NCI-H446 (cell line): ENCODE results near the gene SNAPC1.
"Not testable (repeated sequence)": the region's sequence is repeated elsewhere in the genome, so short reads cannot be mapped to it uniquely, and the experiment has no call there.

ENCODE experiments used
- DNase-seq, 2 experiments: peaks; one replicate each; lab custom pipeline; 2025; lab: John Stamatoyannopoulos, UW

SNAPC1 gene

DNA sequence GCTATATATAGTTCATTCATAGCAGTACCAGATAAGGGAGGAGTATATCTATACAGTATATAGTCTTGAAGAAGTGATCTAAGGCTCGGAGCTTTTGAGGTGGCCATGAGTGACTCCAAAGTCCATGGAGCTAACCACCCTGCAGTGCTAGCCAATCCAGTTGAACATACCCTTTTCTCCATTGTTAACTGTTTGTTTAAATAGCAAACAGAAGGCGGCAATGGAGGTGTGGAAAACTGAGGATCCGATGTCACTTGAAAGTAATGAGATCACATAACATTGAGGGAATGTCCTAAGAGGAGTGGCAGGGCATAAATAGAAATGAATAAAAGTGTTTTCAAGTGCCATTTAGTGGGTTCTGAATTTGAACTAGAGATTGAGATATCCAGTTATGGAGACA, 12.4 kb upstream of the SNAPC1 start:
- DNase-seq = no peak

DNA sequence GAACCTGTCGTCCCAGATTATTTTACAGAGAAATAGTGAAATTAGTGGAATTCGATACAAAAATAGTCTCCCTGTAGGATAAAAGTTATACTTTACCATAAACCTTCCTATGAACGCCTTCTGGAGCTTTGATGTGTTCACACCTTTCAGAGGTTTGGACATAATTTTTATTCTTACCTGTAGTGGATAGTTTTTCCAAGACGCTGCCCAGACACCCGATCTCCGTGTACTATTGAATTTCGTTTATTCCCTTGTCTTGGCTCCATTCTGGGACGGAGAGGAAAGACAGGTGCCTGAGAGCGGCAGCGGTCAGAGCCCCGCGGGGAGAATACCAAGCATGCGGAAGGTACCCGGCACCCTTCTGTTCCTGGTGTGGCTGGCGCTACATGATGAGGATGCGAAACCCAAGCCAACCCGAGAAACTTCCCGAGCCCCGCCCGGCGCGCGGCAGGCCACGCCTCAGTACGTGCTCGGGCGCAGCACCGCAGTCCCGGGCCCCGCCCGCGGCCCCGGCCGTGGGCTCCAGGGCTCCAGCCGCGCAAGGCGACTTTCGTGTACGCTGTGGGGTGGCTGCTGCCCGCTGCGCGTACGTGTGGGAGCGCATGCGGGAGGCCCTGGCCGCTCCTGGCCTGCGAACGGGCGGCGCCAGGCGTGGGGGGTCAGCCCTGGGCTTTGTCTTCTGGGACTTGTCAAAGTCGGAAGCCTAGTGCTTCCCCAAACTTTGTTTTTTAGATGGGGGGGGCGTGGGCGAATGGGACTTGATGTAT, 11.3 kb upstream of the SNAPC1 start:
- no peak for DNase-seq

DNA sequence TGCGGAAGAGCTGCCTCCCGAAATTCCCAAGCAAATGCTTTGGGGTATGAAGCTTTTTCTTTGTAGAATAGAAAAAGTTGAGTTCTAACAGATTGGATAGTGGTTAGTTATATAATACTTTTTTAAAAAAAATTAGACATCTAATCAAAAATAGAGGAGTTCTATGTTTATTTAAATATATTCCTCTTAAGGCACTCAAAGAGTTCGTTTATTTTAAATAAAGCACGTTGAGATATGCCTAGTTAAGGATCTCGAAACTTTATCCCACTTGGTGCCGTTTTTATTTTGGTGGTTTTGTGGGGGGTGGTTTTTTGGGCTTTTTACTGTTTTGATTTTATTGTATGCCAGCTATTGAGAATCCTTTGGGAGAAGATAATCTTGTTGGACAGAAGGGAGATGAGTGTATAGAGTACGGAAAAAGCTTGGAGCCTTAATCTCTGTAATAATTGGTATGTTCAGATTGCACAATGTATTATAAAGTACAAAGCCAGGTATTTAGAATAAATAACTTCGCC, 10.7 kb upstream of the SNAPC1 start:
- DNase-seq = no peak

DNA sequence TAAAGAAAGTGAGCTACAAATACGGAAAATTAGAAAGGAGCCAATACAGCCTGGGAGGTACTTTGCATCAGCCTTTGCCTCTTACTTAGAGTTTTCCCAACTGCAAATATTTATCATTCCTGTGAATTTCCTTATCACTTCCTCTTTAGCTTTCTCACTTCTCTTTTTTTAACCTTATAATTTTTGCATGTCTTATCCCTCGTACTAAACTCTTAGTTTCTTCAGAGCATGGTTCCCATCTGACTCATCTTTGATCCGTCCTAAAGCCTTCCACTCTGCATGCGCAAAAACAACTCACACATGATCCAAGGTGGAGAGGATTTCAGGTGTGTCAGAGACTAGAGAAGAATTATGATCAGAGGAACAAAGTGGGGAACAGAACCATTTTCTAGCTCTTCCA, 9.6 kb upstream of the SNAPC1 start:
- no peak for DNase-seq

DNA sequence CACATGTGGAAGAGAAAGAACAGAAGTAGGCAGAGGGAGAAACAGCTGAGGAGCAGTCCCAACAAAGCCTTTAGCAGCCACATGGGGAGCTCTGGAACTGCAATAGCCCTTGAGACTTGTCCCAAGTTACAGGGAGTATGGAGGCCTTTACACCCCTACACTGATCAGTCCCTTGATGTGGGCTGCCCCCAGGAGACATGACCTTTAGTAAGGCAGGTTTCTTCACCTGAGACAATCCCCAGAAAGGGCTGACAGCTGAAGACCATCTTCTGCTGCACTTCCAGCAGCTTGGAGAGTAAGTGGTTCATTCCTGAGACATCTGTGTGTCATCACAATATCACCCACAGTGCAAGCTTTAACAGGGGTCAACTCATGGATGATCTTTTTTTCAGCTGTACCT, 8.6 kb upstream of the SNAPC1 start:
- DNase-seq = no peak

DNA sequence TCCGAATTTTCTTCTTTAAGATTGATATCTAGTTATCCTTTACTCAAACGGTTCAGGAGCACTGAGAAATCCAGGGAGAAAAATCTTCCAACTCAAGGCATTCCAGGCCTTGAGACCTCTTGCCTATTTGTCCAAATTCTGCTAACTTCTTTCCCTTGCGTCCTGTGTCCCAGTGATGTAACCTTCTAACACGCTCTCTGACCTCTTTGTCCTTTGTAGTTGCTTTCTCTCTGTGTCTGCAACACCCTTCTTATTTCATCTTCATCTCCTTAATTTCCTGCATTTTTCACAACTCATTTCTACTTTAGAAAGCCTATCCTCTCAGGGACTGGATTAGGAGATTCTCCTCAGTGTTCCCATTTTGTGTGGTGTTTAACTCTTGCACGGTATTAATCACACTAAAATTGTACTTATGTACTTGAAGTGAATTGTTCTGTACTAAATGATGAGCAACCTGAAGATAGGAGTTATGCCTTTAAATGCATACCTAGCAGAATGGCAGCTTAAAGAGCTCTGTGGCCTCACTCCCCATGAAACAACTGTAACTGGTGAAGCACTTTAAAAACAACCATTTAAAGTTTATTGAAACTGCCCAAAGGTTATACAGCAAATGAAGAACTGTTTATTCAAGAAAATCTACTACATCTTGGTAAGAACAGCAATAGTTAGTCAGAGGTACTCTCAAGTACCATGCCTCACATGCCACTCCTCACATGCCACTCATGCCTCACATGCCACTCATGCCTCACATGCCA, 7.4 kb upstream of the SNAPC1 start:
- DNase-seq = no peak

DNA sequence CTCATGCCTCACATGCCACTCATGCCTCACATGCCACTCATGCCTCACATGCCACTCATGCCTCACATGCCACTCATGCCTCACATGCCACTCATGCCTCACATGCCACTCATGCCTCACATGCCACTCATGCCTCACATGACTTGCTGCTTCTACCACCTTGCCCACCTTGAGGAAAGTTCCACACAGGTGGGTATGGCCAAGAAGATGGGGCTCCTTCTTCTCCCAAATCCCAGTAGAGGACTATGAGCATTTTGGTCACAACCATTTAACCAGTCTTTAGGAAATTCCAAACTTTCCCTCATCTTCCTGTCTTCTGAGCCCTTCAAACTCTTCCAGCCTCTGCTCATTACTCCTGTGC, 6.9 kb upstream of the SNAPC1 start:
- DNase-seq = not testable (repeated sequence)

DNA sequence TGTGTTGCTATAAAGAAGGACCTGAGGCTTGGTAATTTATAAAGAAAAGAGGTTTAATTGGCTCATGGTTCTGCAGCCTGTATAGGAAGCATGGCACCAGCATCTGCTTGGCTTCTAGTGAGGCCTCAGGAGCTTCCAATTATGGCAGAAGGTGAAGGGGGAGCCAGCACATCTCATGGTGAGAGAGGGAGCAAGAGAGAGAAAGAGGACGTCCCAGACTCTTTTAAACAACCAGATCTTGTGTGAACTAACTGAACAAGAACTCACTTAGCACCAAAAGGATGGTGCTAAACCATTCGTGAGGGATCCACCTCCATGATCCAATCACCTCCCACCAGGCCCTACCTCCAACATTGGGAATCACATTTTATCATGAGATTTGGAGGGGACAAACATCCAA, 6.1 kb upstream of the SNAPC1 start:
- no peak for DNase-seq

DNA sequence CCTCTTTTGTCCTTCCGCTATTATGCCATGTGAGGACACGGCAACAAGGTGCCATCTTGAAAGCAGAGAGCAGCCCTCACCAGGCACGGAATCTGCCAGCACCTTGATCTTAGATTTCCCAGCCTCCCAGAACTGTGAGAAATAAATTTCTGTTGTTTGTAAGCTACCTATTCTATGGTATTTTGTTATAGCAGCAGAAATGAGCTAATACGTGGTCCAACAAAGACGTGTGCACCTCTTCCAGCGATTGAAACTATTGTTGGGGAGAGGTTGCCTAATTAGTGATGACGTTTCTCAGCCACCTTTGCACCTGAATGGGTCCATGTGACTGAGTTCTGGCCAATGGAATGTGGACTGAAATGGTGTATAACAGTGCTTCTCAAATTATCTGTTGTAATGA, 2.3 kb upstream of the SNAPC1 start:
- DNase-seq = no peak

DNA sequence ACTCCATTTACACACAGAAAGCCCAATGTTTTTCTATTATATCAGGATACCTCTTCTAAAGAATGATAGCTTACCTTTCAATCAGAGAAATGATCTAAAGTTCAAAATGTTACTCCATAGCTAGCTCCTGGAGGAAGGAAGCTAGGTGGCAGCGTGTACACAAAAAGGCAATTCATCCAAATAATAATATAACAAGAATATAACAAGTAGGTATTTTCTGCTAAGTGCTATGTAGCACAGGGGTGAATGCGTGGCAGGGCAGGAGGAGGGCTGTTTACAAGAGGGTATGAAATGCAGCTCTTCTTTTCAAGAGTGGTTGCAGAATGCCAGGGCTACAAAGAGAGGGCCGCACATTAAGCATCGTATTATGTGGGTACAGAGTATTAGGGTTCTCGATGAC, 663 bp upstream of the SNAPC1 start:
- no peak for DNase-seq

DNA sequence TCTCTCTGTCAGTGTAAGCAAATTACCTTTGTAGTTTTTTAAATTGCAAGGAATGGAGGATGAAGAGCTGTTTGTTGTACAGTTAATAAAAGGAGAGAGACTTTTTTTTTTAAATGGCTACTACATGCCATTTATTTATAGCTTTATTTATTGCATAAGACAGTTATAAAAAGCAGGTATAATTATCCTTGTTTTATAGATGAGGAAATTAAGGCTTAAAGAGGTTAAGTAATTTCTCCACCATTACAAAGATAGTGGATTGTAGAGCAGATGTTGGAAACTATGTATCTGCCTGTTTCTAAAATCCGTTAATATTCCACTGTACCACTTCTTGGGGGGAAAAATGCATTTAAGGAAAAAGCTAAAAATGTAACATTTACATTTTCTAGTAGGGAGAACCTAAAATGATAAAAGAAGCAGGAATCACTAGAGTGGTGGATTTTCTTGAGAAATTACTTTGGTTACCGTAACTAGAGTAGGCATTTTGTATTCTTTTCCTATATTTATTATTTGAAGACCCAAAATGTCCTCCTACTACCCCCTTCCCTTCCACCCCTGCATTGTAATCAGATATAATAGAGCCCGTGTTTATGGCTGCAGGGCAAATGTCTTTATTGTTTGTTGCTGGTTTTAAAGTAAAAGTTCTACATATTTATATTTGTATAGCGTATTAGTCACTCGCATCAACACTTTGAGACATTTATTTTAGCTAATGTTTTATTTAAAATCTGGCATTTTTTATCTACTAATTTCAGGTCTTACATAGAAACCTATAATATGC, 2.3 kb downstream of the SNAPC1 start:
- no peak for DNase-seq

DNA sequence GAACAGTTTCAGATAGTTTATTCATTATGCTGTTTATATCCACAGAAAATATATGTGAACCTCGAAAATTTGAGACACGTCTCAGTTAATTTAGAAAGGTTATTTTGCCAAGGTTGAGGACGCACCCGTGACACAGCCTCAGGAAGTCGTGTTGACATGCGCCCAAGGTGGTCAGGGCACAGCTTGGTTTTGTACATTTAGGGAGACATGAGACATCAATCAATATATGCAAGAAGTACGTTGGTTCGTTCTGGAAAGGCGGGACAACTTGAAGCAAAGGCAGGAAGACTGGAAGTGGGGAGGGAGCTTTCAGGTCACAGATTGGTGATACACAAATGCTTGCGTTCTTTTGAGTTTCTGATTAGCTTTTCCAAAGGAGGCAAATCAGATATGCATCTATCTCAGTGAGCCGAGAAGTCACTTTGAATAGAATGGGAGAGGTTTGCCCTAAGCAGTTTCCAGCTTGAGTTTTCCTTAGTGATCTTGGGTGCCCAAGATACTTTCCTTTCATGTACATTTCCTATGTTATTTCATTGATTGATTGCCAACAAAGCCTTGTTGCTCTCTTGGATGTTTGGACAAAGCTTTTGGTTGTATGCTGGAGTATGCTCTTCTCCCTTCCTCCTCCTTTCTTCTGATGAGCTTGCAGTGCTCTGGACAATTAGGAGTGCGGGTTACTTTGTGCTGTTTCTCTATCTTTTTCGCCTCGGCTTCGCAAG, 3.2 kb downstream of the SNAPC1 start:
- DNase-seq = no peak

DNA sequence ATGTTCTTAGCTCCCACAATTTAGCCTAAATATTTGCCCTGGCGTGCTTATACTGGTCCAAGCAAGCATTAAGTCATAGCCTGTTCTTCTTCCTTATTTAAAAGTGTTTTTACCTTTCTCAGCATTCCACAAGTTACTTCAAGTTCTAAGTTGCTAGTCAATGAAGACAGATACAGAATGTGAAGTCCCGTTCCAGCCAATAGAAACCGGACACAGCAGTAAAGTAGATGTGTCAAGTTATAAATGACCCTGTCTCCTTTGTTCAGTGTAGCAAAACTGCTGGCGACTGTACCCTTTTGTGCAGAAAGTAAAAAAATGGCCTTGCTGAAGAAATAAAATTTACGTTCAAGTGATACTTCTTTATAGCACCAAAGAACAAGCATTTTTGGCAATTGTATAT, 3.9 kb downstream of the SNAPC1 start:
- no peak for DNase-seq

DNA sequence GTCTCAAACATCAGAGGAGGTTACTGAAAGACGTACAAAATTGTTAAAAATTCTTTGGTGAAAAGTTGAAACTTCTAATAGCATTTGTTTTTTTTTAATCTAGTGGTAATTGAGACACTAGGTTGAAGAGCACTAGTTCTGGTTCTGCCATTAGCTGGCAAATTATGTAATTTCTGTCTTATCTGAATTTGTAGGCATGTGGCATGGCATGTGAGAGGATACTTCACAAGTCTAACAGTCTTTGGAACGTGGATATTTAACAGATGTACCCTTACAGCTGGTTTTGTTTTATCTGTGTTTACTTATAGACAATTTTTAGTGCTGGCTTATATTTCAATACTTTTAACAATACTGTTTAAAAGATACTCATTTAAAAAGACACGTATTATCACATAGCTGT, 6.0 kb downstream of the SNAPC1 start:
- no peak for DNase-seq

DNA sequence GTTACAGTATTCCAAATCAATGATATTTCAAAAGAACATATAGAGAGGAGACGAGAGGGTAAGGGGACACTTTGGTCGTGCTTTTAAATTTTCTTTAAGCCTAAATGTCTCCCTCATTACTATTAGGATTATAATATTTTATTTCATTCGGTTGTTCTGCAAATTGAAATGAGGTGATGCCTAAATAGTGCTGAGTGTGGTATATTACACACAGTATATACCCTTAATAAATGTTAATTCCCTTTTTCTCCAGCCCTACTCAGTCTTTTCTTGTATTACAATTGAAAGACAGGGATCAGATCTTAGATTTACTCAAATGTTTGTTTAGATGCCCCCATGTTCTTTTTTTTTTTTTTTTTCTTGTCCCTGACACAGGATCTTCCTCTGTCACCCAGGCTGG, 7.7 kb downstream of the SNAPC1 start:
- no peak for DNase-seq

DNA sequence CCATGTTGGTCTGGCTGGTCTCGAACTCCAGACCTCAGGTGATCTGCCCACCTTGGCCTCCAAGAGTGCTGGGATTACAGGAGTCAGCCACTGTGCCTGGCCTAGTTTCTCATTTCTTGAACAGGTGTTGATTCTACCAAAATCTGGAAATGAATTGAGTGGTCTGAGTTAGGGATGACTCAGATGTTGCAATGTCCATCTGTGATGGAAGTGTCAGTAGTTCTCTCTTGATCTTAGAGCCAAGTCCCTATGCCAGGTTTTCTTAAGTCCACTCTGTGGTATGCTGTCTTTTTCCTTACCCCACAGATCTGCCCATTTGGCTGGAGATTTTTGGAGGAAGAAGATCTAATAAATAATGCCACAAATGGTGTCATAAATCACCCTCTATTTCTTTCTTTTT, 12.6 kb downstream of the SNAPC1 start:
- no peak for DNase-seq

DNA sequence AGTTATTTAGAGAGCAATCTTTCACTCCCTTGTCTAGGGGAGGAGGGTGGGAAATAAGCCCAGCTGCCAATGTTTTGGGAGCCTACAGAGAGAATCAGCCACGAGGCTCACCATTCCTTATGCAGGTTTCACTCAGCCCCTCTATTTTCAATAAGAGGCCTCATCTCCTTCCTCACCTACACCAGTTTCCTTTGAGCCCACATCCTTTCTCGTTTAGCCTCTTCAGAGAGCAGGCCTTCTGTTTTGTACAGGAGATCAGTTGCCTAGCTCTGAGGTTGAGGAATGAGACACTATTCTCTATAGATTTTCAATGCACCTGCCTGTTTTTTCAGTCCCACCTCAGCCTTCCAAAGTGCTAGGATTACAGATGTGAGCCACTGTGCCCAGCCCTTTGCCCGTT, 17.9 kb downstream of the SNAPC1 start:
- DNase-seq = no peak

DNA sequence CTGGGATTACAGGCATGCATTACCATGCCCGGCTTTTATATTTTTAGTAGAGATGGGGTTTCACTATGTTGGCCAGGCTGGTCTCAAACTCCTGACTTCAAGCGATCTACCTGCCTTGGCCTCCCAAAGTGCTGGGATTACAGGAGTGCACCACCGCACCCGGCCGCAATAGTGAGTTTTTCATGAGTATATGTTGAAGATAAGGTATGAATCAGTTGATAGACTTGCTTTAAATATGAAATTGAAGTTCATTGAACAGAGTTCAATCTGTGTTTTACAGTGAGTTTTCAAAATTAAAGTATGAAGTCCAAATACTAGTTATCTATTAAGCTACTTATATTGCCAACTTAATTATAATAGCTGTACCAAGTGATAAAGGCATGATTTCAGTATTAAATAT, 35.1 kb downstream of the SNAPC1 start:
- DNase-seq = no peak

DNA sequence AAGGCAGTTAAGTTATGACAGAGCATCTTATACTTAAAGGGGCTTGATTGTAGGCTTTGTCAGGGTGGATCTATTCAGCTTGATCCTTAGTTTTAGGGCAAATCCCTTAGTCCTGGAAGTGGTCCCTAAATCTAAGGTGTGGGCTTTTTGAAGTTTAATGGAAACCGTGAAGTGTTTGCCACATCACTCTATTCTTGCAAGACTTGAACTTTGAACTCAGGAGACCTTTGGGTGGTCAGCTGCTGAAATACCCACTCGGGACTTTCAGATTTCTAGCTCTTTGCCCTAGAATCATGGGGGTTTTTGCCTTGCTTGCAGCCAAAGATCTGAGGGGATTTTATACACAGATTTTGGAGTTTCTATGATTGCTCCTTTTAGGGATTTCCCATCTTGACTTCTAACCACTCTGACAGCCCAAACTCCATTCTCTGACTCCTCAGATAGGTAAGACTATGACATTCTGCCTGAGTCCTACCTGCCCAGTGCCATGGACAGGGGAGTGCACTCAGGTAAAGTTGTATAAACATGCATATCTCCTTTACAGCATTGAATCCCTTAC, 39.9 kb downstream of the SNAPC1 start:
- DNase-seq = no peak

DNA sequence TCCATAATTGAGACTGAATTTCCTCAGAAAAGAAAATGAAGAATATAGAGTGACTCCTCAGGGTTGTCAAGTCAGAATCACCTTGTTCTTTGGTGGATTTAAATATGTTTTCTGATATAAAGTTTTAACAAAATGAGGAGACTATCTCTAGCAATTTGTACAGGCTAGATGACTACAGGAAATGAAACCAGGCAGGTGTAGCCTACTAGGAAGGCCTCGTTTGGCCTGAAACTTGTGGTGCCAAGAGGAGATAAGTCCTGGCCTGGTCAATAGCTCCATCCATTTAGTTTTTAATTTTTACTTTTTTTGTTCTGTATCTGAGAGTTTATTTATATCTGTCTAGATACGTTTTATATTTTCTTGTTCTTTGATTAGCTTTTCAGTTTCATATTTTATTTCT, 41.5 kb downstream of the SNAPC1 start:
- no peak for DNase-seq

DNA sequence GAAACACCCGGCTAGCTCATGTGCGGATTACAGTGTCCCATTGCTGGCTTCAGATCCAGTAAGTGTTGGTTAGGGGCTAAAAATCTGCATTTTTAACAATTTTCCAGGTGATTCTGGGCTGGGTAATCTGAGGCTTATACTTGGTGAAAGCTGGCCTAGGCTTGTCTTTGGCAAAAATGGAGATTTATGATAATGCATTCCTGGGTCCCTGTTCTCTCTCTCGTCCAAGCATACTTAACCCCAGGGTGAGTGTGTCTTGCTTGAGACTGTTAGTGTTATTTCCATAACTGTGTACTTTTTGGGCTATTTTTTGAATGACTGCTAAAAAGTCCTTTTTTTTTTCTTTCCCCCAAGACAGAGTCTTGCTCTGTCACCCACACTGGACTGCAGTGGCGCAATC, 43.2 kb downstream of the SNAPC1 start:
- no peak for DNase-seq

DNA sequence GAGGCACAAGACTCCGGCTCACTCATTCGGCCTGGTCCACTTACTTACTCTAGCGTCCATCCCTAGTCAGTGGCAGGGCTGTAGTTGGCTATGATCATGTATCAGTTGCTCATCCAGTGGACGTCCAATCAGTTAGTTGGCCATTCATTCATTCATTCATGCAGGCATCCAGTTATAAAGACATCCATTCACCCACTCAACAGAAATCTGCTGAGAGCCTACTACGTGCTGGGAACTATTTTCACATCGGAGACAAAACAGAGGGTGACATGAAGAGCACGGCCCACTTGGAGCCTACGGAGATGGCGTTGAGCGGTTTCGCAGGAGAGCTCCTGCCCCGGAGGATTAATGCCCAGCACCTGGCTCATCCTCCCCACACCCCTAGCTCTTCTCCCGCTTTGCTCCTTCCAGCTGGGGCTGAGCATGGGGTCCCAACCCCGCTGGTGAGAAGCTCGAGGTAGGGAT, 49.7 kb downstream of the SNAPC1 start:
- no peak for DNase-seq
